ENCODE results near the gene DDX27. TPM values are rescaled to one million over a fixed set of nuclear protein-coding genes. Genes with fewer than 3 reads are reported as not detected.

DDX27 gene
- polyA plus RNA-seq, 3 donors from 2014 or later: 14.3 to 41.9 (median 18.7) TPM

- H3K36me3 Mint-ChIP-seq: peaks cover 47 to 64% (median 51%) of the 10 kb centered on the region in 3 donors
- H3K4me1 Mint-ChIP-seq: peaks cover 81 to 90% of the 10 kb centered on the region in 2 donors
- H3K4me3 Mint-ChIP-seq: peak overlapping the region; percentile 90 to 98 (median 94)
- DNase-seq: no peak
- peaks cover 6 to 38% (median 20%) of the 10 kb centered on the region in 6 donors for H3K9me3 Mint-ChIP-seq
- peaks cover 18 to 38% (median 26%) of the 10 kb centered on the region in 3 donors for H3K27me3 Mint-ChIP-seq (ENCODE audit: low read depth in 3 of 3)
- peak overlapping the region; percentile 95 to 99 (median 96) for H3K27ac Mint-ChIP-seq
Observed at GRCh38 chr20:49278818-49279676, 59.8 kb downstream of the DDX27 start.

GRCh38 chr20:49279677-49280462 lies 60.7 kb downstream of the DDX27 start:
- Mint-ChIP-seq H3K9me3 (peaks cover 8 to 46% (median 24%) of the 10 kb centered on the region in 6 donors), H3K36me3 (peaks cover 54 to 71% (median 58%) of the 10 kb centered on the region in 3 donors), H3K27me3 (ENCODE audit: low read depth in 3 of 3) (peaks cover 18 to 38% (median 26%) of the 10 kb centered on the region in 3 donors), H3K4me1 (peaks cover 89 to 97% of the 10 kb centered on the region in 2 donors), H3K27ac (peak overlapping the region; percentile 44 to 96 (median 89)), H3K4me3 (peak overlapping the region; percentile 90 to 98 (median 94))
- DNase-seq: no peak

GRCh38 chr20:49280463-49281058 lies 61.3 kb downstream of the DDX27 start:
- peaks cover 8 to 53% (median 30%) of the 10 kb centered on the region in 6 donors for H3K9me3 Mint-ChIP-seq
- H3K36me3 Mint-ChIP-seq: peaks cover 61 to 73% (median 65%) of the 10 kb centered on the region in 3 donors
- H3K4me3 Mint-ChIP-seq: peak overlapping the region; percentile 90 to 98 (median 94)
- peaks cover 93 to 97% of the 10 kb centered on the region in 2 donors for H3K4me1 Mint-ChIP-seq
- peaks cover 18 to 38% (median 26%) of the 10 kb centered on the region in 3 donors for H3K27me3 Mint-ChIP-seq (ENCODE audit: low read depth in 3 of 3)
- H3K27ac Mint-ChIP-seq: peak overlapping the region; percentile 44 to 96 (median 89)
- DNase-seq: no peak

- peaks cover 90 to 93% of the 10 kb centered on the region in 2 donors for H3K4me1 Mint-ChIP-seq
- peak in 1 of 3 donors; percentile 6 for DNase-seq
- H3K27me3 Mint-ChIP-seq (ENCODE audit: low read depth in 3 of 3): peaks cover 18 to 38% (median 26%) of the 10 kb centered on the region in 3 donors
- peak overlapping the region; percentile 28 to 95 (median 69) for H3K27ac Mint-ChIP-seq
- H3K36me3 Mint-ChIP-seq: peaks cover 68 to 77% (median 72%) of the 10 kb centered on the region in 3 donors
- peak overlapping the region; percentile 43 to 98 (median 59) for H3K4me3 Mint-ChIP-seq
- H3K9me3 Mint-ChIP-seq: peaks cover 8 to 60% (median 35%) of the 10 kb centered on the region in 6 donors
Observed at GRCh38 chr20:49281059-49281912, 62.1 kb downstream of the DDX27 start.

- Mint-ChIP-seq H3K4me3 (peak overlapping the region; percentile 14 to 90 (median 21)), H3K4me1 (peaks cover 86 to 91% of the 10 kb centered on the region in 2 donors), H3K36me3 (peaks cover 75 to 84% (median 79%) of the 10 kb centered on the region in 3 donors), H3K27ac (peak overlapping the region in 5 of 6 donors; percentile 8 to 81 (median 36)), H3K27me3 (ENCODE audit: low read depth in 3 of 3) (peaks cover 18 to 37% (median 25%) of the 10 kb centered on the region in 3 donors), H3K9me3 (peaks cover 11 to 67% (median 42%) of the 10 kb centered on the region in 6 donors)
- peak in 1 of 3 donors; percentile 7 for DNase-seq
Observed at GRCh38 chr20:49281913-49282467, 62.8 kb downstream of the DDX27 start.

- H3K4me1 Mint-ChIP-seq: peaks cover 80 to 91% of the 10 kb centered on the region in 2 donors
- no peak for DNase-seq
- peaks cover 82 to 91% (median 86%) of the 10 kb centered on the region in 3 donors for H3K36me3 Mint-ChIP-seq
- H3K27me3 Mint-ChIP-seq (ENCODE audit: low read depth in 3 of 3): peaks cover 18 to 39% (median 21%) of the 10 kb centered on the region in 3 donors
- peaks cover 15 to 74% (median 49%) of the 10 kb centered on the region in 6 donors for H3K9me3 Mint-ChIP-seq
- peak overlapping the region; percentile 21 to 82 (median 71) for H3K27ac Mint-ChIP-seq
- peak overlapping the region in 4 of 5 donors; percentile 14 to 90 (median 21) for H3K4me3 Mint-ChIP-seq
Observed at GRCh38 chr20:49282584-49283171, 63.5 kb downstream of the DDX27 start.

GRCh38 chr20:49283176-49283702 lies 64.0 kb downstream of the DDX27 start:
- peaks cover 16 to 78% (median 51%) of the 10 kb centered on the region in 6 donors for H3K9me3 Mint-ChIP-seq
- H3K4me3 Mint-ChIP-seq: peak overlapping the region in 3 of 5 donors; percentile 11 to 90 (median 42)
- DNase-seq: no peak
- H3K27ac Mint-ChIP-seq: peak overlapping the region; percentile 21 to 82 (median 71)
- H3K4me1 Mint-ChIP-seq: peaks cover 80 to 93% of the 10 kb centered on the region in 2 donors
- peaks cover 87 to 97% (median 92%) of the 10 kb centered on the region in 3 donors for H3K36me3 Mint-ChIP-seq
- H3K27me3 Mint-ChIP-seq (ENCODE audit: low read depth in 3 of 3): peaks cover 17 to 38% (median 18%) of the 10 kb centered on the region in 3 donors

- H3K27me3 Mint-ChIP-seq (ENCODE audit: low read depth in 3 of 3): peaks cover 10 to 31% (median 10%) of the 10 kb centered on the region in 3 donors
- peak overlapping the region; percentile 40 to 82 (median 71) for H3K27ac Mint-ChIP-seq
- H3K36me3 Mint-ChIP-seq: peaks cover 94 to 98% (median 97%) of the 10 kb centered on the region in 3 donors
- H3K4me1 Mint-ChIP-seq: peaks cover 73 to 92% of the 10 kb centered on the region in 2 donors
- peak overlapping the region in 3 of 5 donors; percentile 11 to 90 (median 42) for H3K4me3 Mint-ChIP-seq
- no peak for DNase-seq
- peaks cover 20 to 78% (median 51%) of the 10 kb centered on the region in 6 donors for H3K9me3 Mint-ChIP-seq
Observed at GRCh38 chr20:49283703-49284625, 64.7 kb downstream of the DDX27 start.

- H3K27me3 Mint-ChIP-seq (ENCODE audit: low read depth in 3 of 3): peaks cover 7 to 27% (median 7%) of the 10 kb centered on the region in 3 donors
- peaks cover 95 to 98% (median 97%) of the 10 kb centered on the region in 3 donors for H3K36me3 Mint-ChIP-seq
- no peak for DNase-seq
- no peak overlapping the region for H3K4me3 Mint-ChIP-seq
- H3K9me3 Mint-ChIP-seq: peaks cover 20 to 78% (median 51%) of the 10 kb centered on the region in 6 donors
- peak overlapping the region in 4 of 6 donors; percentile 15 to 55 (median 48) for H3K27ac Mint-ChIP-seq
- H3K4me1 Mint-ChIP-seq: peaks cover 68 to 83% of the 10 kb centered on the region in 2 donors
Observed at GRCh38 chr20:49284818-49285217, 65.6 kb downstream of the DDX27 start.

- Mint-ChIP-seq H3K27me3 (ENCODE audit: low read depth in 3 of 3) (peaks cover 6 to 27% (median 7%) of the 10 kb centered on the region in 3 donors), H3K27ac (peak overlapping the region in 4 of 6 donors; percentile 5 to 83 (median 73)), H3K36me3 (peaks cover 95 to 98% (median 97%) of the 10 kb centered on the region in 3 donors), H3K9me3 (peaks cover 20 to 76% (median 50%) of the 10 kb centered on the region in 6 donors), H3K4me3 (peak overlapping the region in 2 of 5 donors; percentile 19 to 55), H3K4me1 (peaks cover 63 to 79% of the 10 kb centered on the region in 2 donors)
- DNase-seq: no peak
Observed at GRCh38 chr20:49285233-49285668, 66.0 kb downstream of the DDX27 start.

Measured in immature natural killer cell (primary cell).